ENCODE results near the gene CCDC74A.
"Not testable (repeated sequence)": the region's sequence is repeated elsewhere in the genome, so short reads cannot be mapped to it uniquely, and the experiment has no call there.

Gene CCDC74A

GRCh38 chr2:131519466-131519865 lies 8.2 kb upstream of the CCDC74A start:
- no peak overlapping the region for H2AFZ ChIP-seq (ENCODE audit: low read length, unreplicated experiment)
- no peaks in the 10 kb centered on the region for H3K27me3 ChIP-seq (ENCODE audit: insufficient read depth, low read length)
- H3K4me1 ChIP-seq (ENCODE audit: control insufficient read depth, insufficient read depth, low read length, unreplicated experiment): no peaks in the 10 kb centered on the region
- no peak overlapping the region for H3K4me3 ChIP-seq (ENCODE audit: low read depth, low read length)
- H3K79me2 ChIP-seq (ENCODE audit: control insufficient read depth, insufficient read depth, low read length, unreplicated experiment): no peaks in the 10 kb centered on the region
- H3K36me3 ChIP-seq (ENCODE audit: insufficient read depth, low read length): no peaks in the 10 kb centered on the region
- H3K27ac ChIP-seq (ENCODE audit: low read depth, low read length): no peak overlapping the region

GRCh38 chr2:131519871-131520470 lies 7.7 kb upstream of the CCDC74A start:
- not testable (repeated sequence) for H3K79me2 ChIP-seq (ENCODE audit: control insufficient read depth, insufficient read depth, low read length, unreplicated experiment); H3K27me3 ChIP-seq (ENCODE audit: insufficient read depth, low read length); H3K4me3 ChIP-seq (ENCODE audit: low read depth, low read length); H3K27ac ChIP-seq (ENCODE audit: low read depth, low read length); H3K36me3 ChIP-seq (ENCODE audit: insufficient read depth, low read length); H2AFZ ChIP-seq (ENCODE audit: low read length, unreplicated experiment); H3K4me1 ChIP-seq (ENCODE audit: control insufficient read depth, insufficient read depth, low read length, unreplicated experiment)

GRCh38 chr2:131520526-131520925 lies 7.2 kb upstream of the CCDC74A start:
- no peaks in the 10 kb centered on the region for H3K27me3 ChIP-seq (ENCODE audit: insufficient read depth, low read length)
- H3K36me3 ChIP-seq (ENCODE audit: insufficient read depth, low read length): no peaks in the 10 kb centered on the region

GRCh38 chr2:131521524-131521923 lies 6.2 kb upstream of the CCDC74A start:
- H3K36me3 ChIP-seq (ENCODE audit: insufficient read depth, low read length): not testable (repeated sequence)

More at GRCh38 chr2:131520526-131520925, 7.2 kb upstream of the CCDC74A start:
- Histone ChIP-seq H3K4me3 (ENCODE audit: low read depth, low read length) (no peak overlapping the region), H3K79me2 (ENCODE audit: control insufficient read depth, insufficient read depth, low read length, unreplicated experiment) (no peaks in the 10 kb centered on the region), H3K27ac (ENCODE audit: low read depth, low read length) (no peak overlapping the region), H3K4me1 (ENCODE audit: control insufficient read depth, insufficient read depth, low read length, unreplicated experiment) (no peaks in the 10 kb centered on the region), H2AFZ (ENCODE audit: low read length, unreplicated experiment) (no peak overlapping the region)

GRCh38 chr2:131521961-131522781 lies 5.5 kb upstream of the CCDC74A start:
- no peak overlapping the region for H2AFZ ChIP-seq (ENCODE audit: low read length, unreplicated experiment)

More at GRCh38 chr2:131521524-131521923, 6.2 kb upstream of the CCDC74A start:
- not testable (repeated sequence) for H3K4me1 ChIP-seq (ENCODE audit: control insufficient read depth, insufficient read depth, low read length, unreplicated experiment); H3K79me2 ChIP-seq (ENCODE audit: control insufficient read depth, insufficient read depth, low read length, unreplicated experiment); H3K4me3 ChIP-seq (ENCODE audit: low read depth, low read length); H3K27ac ChIP-seq (ENCODE audit: low read depth, low read length); H3K27me3 ChIP-seq (ENCODE audit: insufficient read depth, low read length); H2AFZ ChIP-seq (ENCODE audit: low read length, unreplicated experiment)

GRCh38 chr2:131525256-131525655 lies 2.4 kb upstream of the CCDC74A start:
- H2AFZ ChIP-seq (ENCODE audit: low read length, unreplicated experiment); H3K27ac ChIP-seq (ENCODE audit: low read depth, low read length); H3K27me3 ChIP-seq (ENCODE audit: insufficient read depth, low read length); H3K36me3 ChIP-seq (ENCODE audit: insufficient read depth, low read length); H3K4me3 ChIP-seq (ENCODE audit: low read depth, low read length); H3K79me2 ChIP-seq (ENCODE audit: control insufficient read depth, insufficient read depth, low read length, unreplicated experiment); H3K4me1 ChIP-seq (ENCODE audit: control insufficient read depth, insufficient read depth, low read length, unreplicated experiment): not testable (repeated sequence)

More at GRCh38 chr2:131521961-131522781, 5.5 kb upstream of the CCDC74A start:
- no peak overlapping the region for H3K27ac ChIP-seq (ENCODE audit: low read depth, low read length)
- no peaks in the 10 kb centered on the region for H3K79me2 ChIP-seq (ENCODE audit: control insufficient read depth, insufficient read depth, low read length, unreplicated experiment)
- no peaks in the 10 kb centered on the region for H3K36me3 ChIP-seq (ENCODE audit: insufficient read depth, low read length)
- H3K27me3 ChIP-seq (ENCODE audit: insufficient read depth, low read length): no peaks in the 10 kb centered on the region
- H3K4me1 ChIP-seq (ENCODE audit: control insufficient read depth, insufficient read depth, low read length, unreplicated experiment): peaks cover 1% of the 10 kb centered on the region
- H3K4me3 ChIP-seq (ENCODE audit: low read depth, low read length): no peak overlapping the region

GRCh38 chr2:131528981-131529863 lies 1.5 kb downstream of the CCDC74A start:
- not testable (repeated sequence) for H2AFZ ChIP-seq (ENCODE audit: low read length, unreplicated experiment); H3K27me3 ChIP-seq (ENCODE audit: insufficient read depth, low read length); H3K79me2 ChIP-seq (ENCODE audit: control insufficient read depth, insufficient read depth, low read length, unreplicated experiment); H3K27ac ChIP-seq (ENCODE audit: low read depth, low read length); H3K4me1 ChIP-seq (ENCODE audit: control insufficient read depth, insufficient read depth, low read length, unreplicated experiment); H3K36me3 ChIP-seq (ENCODE audit: insufficient read depth, low read length); H3K4me3 ChIP-seq (ENCODE audit: low read depth, low read length)

GRCh38 chr2:131529864-131530445 lies 2.3 kb downstream of the CCDC74A start:
- not testable (repeated sequence) for H3K79me2 ChIP-seq (ENCODE audit: control insufficient read depth, insufficient read depth, low read length, unreplicated experiment); H3K4me3 ChIP-seq (ENCODE audit: low read depth, low read length); H3K36me3 ChIP-seq (ENCODE audit: insufficient read depth, low read length); H3K27ac ChIP-seq (ENCODE audit: low read depth, low read length); H2AFZ ChIP-seq (ENCODE audit: low read length, unreplicated experiment); H3K27me3 ChIP-seq (ENCODE audit: insufficient read depth, low read length); H3K4me1 ChIP-seq (ENCODE audit: control insufficient read depth, insufficient read depth, low read length, unreplicated experiment)

- H3K27me3 ChIP-seq (ENCODE audit: insufficient read depth, low read length); H3K79me2 ChIP-seq (ENCODE audit: control insufficient read depth, insufficient read depth, low read length, unreplicated experiment); H3K27ac ChIP-seq (ENCODE audit: low read depth, low read length); H2AFZ ChIP-seq (ENCODE audit: low read length, unreplicated experiment); H3K4me3 ChIP-seq (ENCODE audit: low read depth, low read length); H3K36me3 ChIP-seq (ENCODE audit: insufficient read depth, low read length); H3K4me1 ChIP-seq (ENCODE audit: control insufficient read depth, insufficient read depth, low read length, unreplicated experiment): not testable (repeated sequence)
Measured at GRCh38 chr2:131530626-131531344, 3.1 kb downstream of the CCDC74A start.

- H3K4me1 ChIP-seq (ENCODE audit: control insufficient read depth, insufficient read depth, low read length, unreplicated experiment); H3K36me3 ChIP-seq (ENCODE audit: insufficient read depth, low read length); H3K79me2 ChIP-seq (ENCODE audit: control insufficient read depth, insufficient read depth, low read length, unreplicated experiment); H2AFZ ChIP-seq (ENCODE audit: low read length, unreplicated experiment); H3K4me3 ChIP-seq (ENCODE audit: low read depth, low read length); H3K27me3 ChIP-seq (ENCODE audit: insufficient read depth, low read length); H3K27ac ChIP-seq (ENCODE audit: low read depth, low read length): not testable (repeated sequence)
Measured at GRCh38 chr2:131531547-131532185, 4.0 kb downstream of the CCDC74A start.

Data from ACC112 (cell line).